H1 (cell line): ENCODE results near the gene GTF2IRD1. TPM values are rescaled to one million over a fixed set of nuclear protein-coding genes. Genes with fewer than 3 reads are reported as not detected.
"Not testable (repeated sequence)": the region's sequence is repeated elsewhere in the genome, so short reads cannot be mapped to it uniquely, and the experiment has no call there.

Experiments used
- CTCF ChIA-PET: fragments of 300-600 bp; sonication (Branson Sonifier 250); formaldehyde crosslinking; loops from one replicate; lab custom pipeline; 2021; ENCODE audit not compliant: partially characterized antibody; lab: Charles Lee
- POLR2A ChIA-PET: fragments of 300-600 bp; sonication (Branson Sonifier 250); formaldehyde crosslinking; loops from one replicate; lab custom pipeline; 2021; ENCODE audit warnings: inconsistent platforms; ENCODE audit not compliant: partially characterized antibody; lab: Charles Lee
- DNase-seq, 2 experiments: peaks; one replicate each; pipeline versions ENCODE4 v3.0.0 to v3.0.0-alpha.2; 2010 to 2022; ENCODE audit warnings: low spot score in 2 of 2, low read depth in 1 of 2, mixed read lengths in 1 of 2
- FAIRE-seq: peaks from 2 replicates; lab custom pipeline; 2011; peaks lifted over from hg19 to GRCh38; lab: Jason Lieb, UNC
- H2AFZ ChIP-seq: 2 replicates; pipeline ENCODE4 v1.8.1; 2012; ENCODE audit warnings: low read length, inconsistent platforms
- H2AK5ac ChIP-seq: 2 replicates; pipeline ENCODE4 v1.6.1; 2013; ENCODE audit warnings: low read depth, low read length
- H2BK120ac ChIP-seq: replicated peaks from 2 replicates; pipeline ENCODE3; 2013; ENCODE audit warnings: low read depth, low read length, inconsistent platforms
- H2BK12ac ChIP-seq: 2 replicates; pipeline ENCODE4 v1.6.1; 2013; ENCODE audit warnings: low read depth, low read length
- H2BK15ac ChIP-seq: 2 replicates; pipeline ENCODE4 v1.6.1; 2013; ENCODE audit warnings: low read length
- H2BK20ac ChIP-seq: 2 replicates; pipeline ENCODE4 v1.6.1; 2013; ENCODE audit warnings: low read length
- H2BK5ac ChIP-seq: 2 replicates; pipeline ENCODE4 v1.6.1; 2013; ENCODE audit warnings: low read depth, low read length
- H3K14ac ChIP-seq: 2 replicates; pipeline ENCODE4 v1.6.1; 2013; ENCODE audit warnings: inconsistent platforms; ENCODE audit not compliant: insufficient read length
- H3K18ac ChIP-seq: 2 replicates; pipeline ENCODE4 v1.6.1; 2013; ENCODE audit warnings: low read length; ENCODE audit errors: extremely low read depth
- H3K23ac ChIP-seq: 2 replicates; pipeline ENCODE4 v1.6.1; 2013; ENCODE audit warnings: inconsistent platforms; ENCODE audit not compliant: insufficient read length
- H3K23me2 ChIP-seq: 2 replicates; pipeline ENCODE4 v1.6.1; 2013; ENCODE audit warnings: low read depth, low read length
- H3K27ac ChIP-seq: 2 replicates; pipeline ENCODE4 v1.6.1; 2011; ENCODE audit warnings: low read depth, low read length, inconsistent platforms
- H3K27me3 ChIP-seq, 4 experiments: replicated peaks in 1 of 4; 1 replicate in 1 of 4; 2 replicates in 3 of 4; pipeline versions ENCODE4 v1.6.1 to v1.8.1; 2011 to 2013; ENCODE audit warnings: low read length in 3 of 4, mild to moderate bottlenecking in 3 of 4, inconsistent platforms in 2 of 4, mixed read lengths in 2 of 4, moderate library complexity in 1 of 4; ENCODE audit not compliant: control insufficient read depth in 3 of 4, insufficient read depth in 3 of 4; ENCODE audit errors: extremely low read depth in 1 of 4
- H3K36me3 ChIP-seq, 4 experiments: 2 replicates each; pipeline versions ENCODE4 v1.6.1 to v1.8.1; 2011 to 2013; ENCODE audit warnings: mild to moderate bottlenecking in 4 of 4, low read length in 3 of 4, moderate library complexity in 2 of 4, control low read depth in 1 of 4, inconsistent platforms in 1 of 4; ENCODE audit not compliant: insufficient read depth in 4 of 4, control insufficient read depth in 2 of 4
- H3K4ac ChIP-seq: replicated peaks from 2 replicates; pipeline ENCODE3; 2013; ENCODE audit warnings: low read length, low read depth, mixed read lengths, inconsistent platforms; ENCODE audit not compliant: insufficient read length
- H3K4me1 ChIP-seq, 4 experiments: replicated peaks in 1 of 4; 1 replicate in 1 of 4; 2 replicates in 3 of 4; pipeline versions ENCODE4 v1.6.1 to v1.8.1; 2011 to 2013; ENCODE audit warnings: low read length in 3 of 4, inconsistent platforms in 2 of 4, mixed read lengths in 1 of 4; ENCODE audit not compliant: insufficient read depth in 4 of 4, control insufficient read depth in 3 of 4
- H3K4me2 ChIP-seq, 2 experiments: 2 replicates each; pipeline versions ENCODE4 v1.6.1 to v1.8.1; 2011 to 2013; ENCODE audit warnings: low read depth in 2 of 2, low read length in 2 of 2, control low read depth in 1 of 2, inconsistent platforms in 1 of 2, mild to moderate bottlenecking in 1 of 2; ENCODE audit not compliant: insufficient read depth in 1 of 2
- H3K4me3 ChIP-seq, 4 experiments: fragments of 200-600, 300-600 bp in 1 of 4; sonication (generic), shearing (Covaris generic), sonication (Bioruptor Twin) in 1 of 4; 2 replicates each; pipeline versions ENCODE4 v1.5.1 to v1.8.1; 2011 to 2016; ENCODE audit warnings: low read length in 4 of 4, low read depth in 3 of 4, control low read depth in 2 of 4, inconsistent platforms in 2 of 4, mild to moderate bottlenecking in 2 of 4, mixed read lengths in 1 of 4, moderate library complexity in 1 of 4; ENCODE audit not compliant: insufficient read depth in 2 of 4; ENCODE audit errors: extremely low read depth in 1 of 4
- H3K56ac ChIP-seq: replicated peaks from 2 replicates; pipeline ENCODE3; 2013; ENCODE audit warnings: low read depth, mild to moderate bottlenecking, mixed read lengths, low read length, inconsistent platforms; ENCODE audit not compliant: insufficient read length
- H3K79me1 ChIP-seq: 2 replicates; pipeline ENCODE4 v1.6.1; 2013; ENCODE audit warnings: low read depth, low read length, control low read depth
- H3K79me2 ChIP-seq, 2 experiments: 2 replicates each; pipeline versions ENCODE4 v1.6.1 to v1.8.1; 2012 to 2013; ENCODE audit warnings: low read length in 2 of 2, mild to moderate bottlenecking in 2 of 2, inconsistent platforms in 1 of 2; ENCODE audit not compliant: insufficient read depth in 2 of 2, control insufficient read depth in 1 of 2
- H3K9ac ChIP-seq, 4 experiments: replicated peaks in 1 of 4; 1 replicate in 1 of 4; 2 replicates in 3 of 4; pipeline versions ENCODE4 v1.6.1 to v1.8.1; 2011 to 2013; ENCODE audit warnings: low read depth in 3 of 4, low read length in 3 of 4, control low read depth in 2 of 4, mild to moderate bottlenecking in 2 of 4, moderate library complexity in 2 of 4, inconsistent platforms in 1 of 4; ENCODE audit errors: extremely low read depth in 1 of 4
- H3K9me3 ChIP-seq, 2 experiments: 2 replicates each; pipeline versions ENCODE4 v1.6.1 to v1.8.1; 2012 to 2013; ENCODE audit warnings: mild to moderate bottlenecking in 2 of 2, moderate library complexity in 2 of 2, control low read depth in 1 of 2, inconsistent platforms in 1 of 2, low read depth in 1 of 2, low read length in 1 of 2, mixed read lengths in 1 of 2; ENCODE audit not compliant: insufficient read depth in 2 of 2
- H4K20me1 ChIP-seq, 2 experiments: replicated peaks in 1 of 2; 2 replicates each; pipeline versions ENCODE3 to v1.8.1; 2011 to 2013; ENCODE audit warnings: inconsistent platforms in 2 of 2, low read length in 2 of 2, mild to moderate bottlenecking in 1 of 2; ENCODE audit not compliant: insufficient read depth in 2 of 2, control insufficient read depth in 1 of 2
- H4K5ac ChIP-seq: 2 replicates; pipeline ENCODE4 v1.6.1; 2013; ENCODE audit warnings: low read length, low read depth, mixed read lengths, inconsistent platforms; ENCODE audit not compliant: insufficient read length
- H4K8ac ChIP-seq: 2 replicates; pipeline ENCODE4 v1.8.0; 2013; ENCODE audit warnings: mild to moderate bottlenecking, moderate library complexity, low read length, inconsistent platforms; ENCODE audit not compliant: insufficient read depth; ENCODE audit errors: extremely low read depth
- H4K91ac ChIP-seq: replicated peaks from 2 replicates; pipeline ENCODE3; 2013; ENCODE audit warnings: low read length, mixed read lengths, inconsistent platforms; ENCODE audit not compliant: insufficient read length
- WGBS, 2 experiments: shearing (Covaris generic) in 1 of 2; methylation state at CpG; one replicate each; pipeline versions ENCODE4 v1.1.6 to v1.1.7; 2013 to 2015; ENCODE audit warnings: low lambda C conversion rate in 2 of 2, mixed read lengths in 2 of 2, inconsistent platforms in 1 of 2, low coverage in 1 of 2, missing lambda C conversion rate in 1 of 2; ENCODE audit not compliant: insufficient replicate concordance in 2 of 2, insufficient coverage in 1 of 2, insufficient read length in 1 of 2; ENCODE audit errors: extremely low coverage in 1 of 2, missing lambda C conversion rate in 1 of 2; 5-methylcytosine and 5-hydroxymethylcytosine counted together
- polyA plus RNA-seq, 7 experiments: library from polyadenylated mRNA; depleted of rRNA in 3 of 7; stranded (reverse) in 5 of 7; unstranded in 2 of 7; fragments of >200 nt in 5 of 7; fragments of 200-250 nt in 2 of 7; gene quantifications; 1 replicate in 5 of 7; 2 replicates in 1 of 7; 4 replicates in 1 of 7; pipeline versions ENCODE4 v1.2.1 to v1.2.3, GENCODE V29; 2011 to 2013; ENCODE audit warnings: missing spikeins in 2 of 7, mixed read lengths in 2 of 7
- total RNA-seq: library from RNA; stranded (reverse); fragmentation: NEBNext Ultra II Directional; extraction: Animal tissue kit (Norgen Biotek cat#: 25700); gene quantifications from 2 replicates; pipeline ENCODE4 v1.2.1, GENCODE V29; 2021

Gene GTF2IRD1
- total and polyA plus RNA-seq, 2 of the 8 experiments (the other 6 are each of a cell fraction or from before 2014, with no cell fraction given), result 27.4 to 45.4 TPM

GRCh38 chr7:74553596-74554012 is 99.9 kb downstream of the GTF2IRD1 start:
- not testable (repeated sequence) for H3K4me3 ChIP-seq, H3K9me3 ChIP-seq, H4K91ac ChIP-seq, H3K27ac ChIP-seq, H4K5ac ChIP-seq, H3K36me3 ChIP-seq, H2BK15ac ChIP-seq, H3K23ac ChIP-seq, FAIRE-seq, H2BK120ac ChIP-seq, H2BK20ac ChIP-seq, H3K9ac ChIP-seq, H3K18ac ChIP-seq, DNase-seq, H3K79me2 ChIP-seq, H3K4me2 ChIP-seq, H4K20me1 ChIP-seq, H3K27me3 ChIP-seq, H3K4ac ChIP-seq, H3K14ac ChIP-seq, H2AFZ ChIP-seq, H2BK5ac ChIP-seq, H2BK12ac ChIP-seq, H3K56ac ChIP-seq, H3K23me2 ChIP-seq, H3K79me1 ChIP-seq, H2AK5ac ChIP-seq, H4K8ac ChIP-seq, H3K4me1 ChIP-seq
- 88% methylated on average over 8 of the region's 10 CpGs; no CpG with 5 or more reads in 1 of the 2 experiments for WGBS, 2 experiments
- CTCF ChIA-PET, result interaction anchor here (1.2 to 7.1 kb wide), 7 partner anchors 8 to 347 kb away, joined by 3 to 50 read pairs (median 5); no protein-coding TSS in a partner anchor
- POLR2A ChIA-PET, result interaction anchor here (1.1 to 1.3 kb wide), 2 partner anchors 12 to 34 kb away, joined by 4 read pairs; no protein-coding TSS in a partner anchor
